A673 (cell line): ENCODE measurements around the gene PSME4. TPM values are rescaled to one million over a fixed set of nuclear protein-coding genes. Genes with fewer than 3 reads are reported as not detected.

ENCODE experiments used
- BruUV-seq: library from RNA; stranded (reverse); fragments of 400-500 nt; replicated peaks from 2 replicates; lab custom pipeline; 2021; lab: Mats Ljungman, UMichigan
- CTCF ChIA-PET: fragments of 300-600 bp; sonication (Branson Sonifier 250); formaldehyde crosslinking; loops from one replicate; lab custom pipeline; 2022; ENCODE audit warnings: antibody characterized with exemption; lab: Charles Lee
- POLR2A ChIA-PET: fragments of 300-600 bp; sonication (Branson Sonifier 250); formaldehyde crosslinking; loops from one replicate; lab custom pipeline; 2022; ENCODE audit warnings: antibody characterized with exemption; ENCODE audit not compliant: low non-redundant PET; lab: Charles Lee
- DNase-seq: peaks from one replicate; pipeline ENCODE4 v3.0.0-alpha.2; 2015; ENCODE audit warnings: low spot score
- H3K27ac ChIP-seq: fragments of 200-600 bp; sonication (generic); 2 replicates; pipeline ENCODE4 v1.5.1; 2016; ENCODE audit warnings: mixed run types, low read depth, mild to moderate bottlenecking, mixed read lengths, antibody characterized with exemption, low read length; ENCODE audit not compliant: poor library complexity, severe bottlenecking
- H3K27me3 ChIP-seq: fragments of 200-600 bp; sonication (generic); replicated peaks from 2 replicates; pipeline ENCODE4 v1.6.1; 2017; ENCODE audit warnings: mixed run types, low read depth, mild to moderate bottlenecking, mixed read lengths, antibody characterized with exemption, low read length; ENCODE audit not compliant: insufficient read depth, poor library complexity
- H3K36me3 ChIP-seq: fragments of 200-600 bp; sonication (generic); 2 replicates; pipeline ENCODE4 v1.6.1; 2016; ENCODE audit warnings: mixed run types, mild to moderate bottlenecking, mixed read lengths, antibody characterized with exemption, low read length; ENCODE audit not compliant: insufficient read depth, poor library complexity, severe bottlenecking
- H3K4me1 ChIP-seq: fragments of 200-600 bp; sonication (generic); 2 replicates; pipeline ENCODE4 v1.6.1; 2017; ENCODE audit warnings: mixed run types, mild to moderate bottlenecking, mixed read lengths, antibody characterized with exemption, low read length; ENCODE audit not compliant: insufficient read depth, poor library complexity, severe bottlenecking
- H3K4me3 ChIP-seq: fragments of 200-600 bp; sonication (generic); 2 replicates; pipeline ENCODE4 v1.5.1; 2016; ENCODE audit warnings: low read depth, mixed run types, mild to moderate bottlenecking, mixed read lengths, low read length; ENCODE audit not compliant: poor library complexity, severe bottlenecking
- H3K9me3 ChIP-seq: fragments of 200-600 bp; sonication (generic); 2 replicates; pipeline ENCODE4 v1.6.1; 2016; ENCODE audit warnings: mixed run types, low read depth, mild to moderate bottlenecking, mixed read lengths, antibody characterized with exemption, low read length; ENCODE audit not compliant: poor library complexity, severe bottlenecking
- EZH2 ChIP-seq: fragments of 200-600 bp; sonication (generic); IDR thresholded peaks from 2 replicates; pipeline ENCODE4 v1.6.1; 2017; ENCODE audit warnings: borderline replicate concordance, low read depth, mild to moderate bottlenecking, mixed read lengths, antibody characterized with exemption, low read length; ENCODE audit not compliant: poor library complexity, severe bottlenecking
- intact Hi-C: fragments of 100-400 bp; cut with micrococcal nuclease; formaldehyde crosslinking; loops from one replicate; pipeline ENCODE4 v1.10.0; 2022; ENCODE audit not compliant: unreplicated experiment
- total RNA-seq: library from RNA; stranded (reverse); gene quantifications from 2 replicates; pipeline ENCODE4 v1.2.3, GENCODE V29; 2021
- TF ChIP-seq, protein P1 (sequence below): fragments of 300-800, 200-600 bp; sonication (generic); conservative IDR thresholded peaks from 2 replicates; pipeline ENCODE4 v1.5.1; 2017; ENCODE audit warnings: low read depth, mild to moderate bottlenecking, antibody characterized with exemption, low read length, moderate library complexity, mixed read lengths

Gene PSME4
- total RNA-seq, 1 experiment from 2014 or later: 97.6 TPM

DNA sequence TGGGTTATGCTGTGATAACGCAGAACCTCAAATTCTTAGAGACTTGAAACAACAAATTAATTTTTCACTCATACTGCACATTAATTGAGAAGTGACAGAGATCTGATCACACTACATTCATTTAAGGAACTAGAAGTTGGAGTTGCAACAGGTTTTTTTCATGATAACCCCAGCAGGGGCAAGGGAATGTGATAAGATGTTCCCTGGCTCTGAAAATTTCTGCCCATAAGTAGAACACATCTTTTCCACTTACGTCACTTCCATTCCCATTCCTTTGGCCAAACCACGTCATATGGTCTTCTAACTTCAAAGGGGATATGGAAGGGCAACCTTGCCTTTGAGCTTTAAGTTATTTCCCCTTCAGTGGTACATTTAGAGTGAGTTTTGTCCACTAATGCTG lies 29.7 kb upstream of the PSME4 start:
- H3K4me1 ChIP-seq: peaks cover 24% of the 10 kb centered on the region

DNA sequence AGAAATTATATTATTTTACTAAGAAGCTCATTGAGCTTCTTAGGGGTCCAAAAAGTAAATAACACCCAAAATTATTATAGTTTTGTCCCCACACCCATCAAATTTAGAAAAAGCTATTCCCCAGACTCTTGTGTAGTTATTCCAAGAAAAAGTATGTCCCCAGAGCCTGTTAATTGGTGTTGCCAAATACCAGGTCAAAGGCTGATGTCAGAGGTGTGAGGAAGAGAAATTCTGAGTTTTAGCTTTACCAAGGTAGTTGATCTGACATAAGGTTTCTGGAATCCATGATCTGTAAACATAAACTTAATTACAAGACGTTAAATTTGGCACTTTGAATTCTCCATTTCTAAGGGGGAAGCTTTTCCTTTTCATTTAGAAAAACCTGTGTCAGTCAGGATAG lies 29.3 kb upstream of the PSME4 start:
- no peaks in the 10 kb centered on the region for H3K9me3 ChIP-seq
- no peak overlapping the region for H3K4me3 ChIP-seq
- H3K36me3 ChIP-seq: no peaks in the 10 kb centered on the region
- ChIA-PET POLR2A (interaction anchor here (0.5 kb wide), 1 partner anchor 406 kb away, joined by 3 read pairs; no protein-coding TSS in a partner anchor), CTCF (no interaction called here)
- no TSS peak for BruUV-seq
- no peaks in the 10 kb centered on the region for H3K27me3 ChIP-seq
- no peak for TF ChIP-seq EZH2
- TF ChIP-seq, protein P1, sequence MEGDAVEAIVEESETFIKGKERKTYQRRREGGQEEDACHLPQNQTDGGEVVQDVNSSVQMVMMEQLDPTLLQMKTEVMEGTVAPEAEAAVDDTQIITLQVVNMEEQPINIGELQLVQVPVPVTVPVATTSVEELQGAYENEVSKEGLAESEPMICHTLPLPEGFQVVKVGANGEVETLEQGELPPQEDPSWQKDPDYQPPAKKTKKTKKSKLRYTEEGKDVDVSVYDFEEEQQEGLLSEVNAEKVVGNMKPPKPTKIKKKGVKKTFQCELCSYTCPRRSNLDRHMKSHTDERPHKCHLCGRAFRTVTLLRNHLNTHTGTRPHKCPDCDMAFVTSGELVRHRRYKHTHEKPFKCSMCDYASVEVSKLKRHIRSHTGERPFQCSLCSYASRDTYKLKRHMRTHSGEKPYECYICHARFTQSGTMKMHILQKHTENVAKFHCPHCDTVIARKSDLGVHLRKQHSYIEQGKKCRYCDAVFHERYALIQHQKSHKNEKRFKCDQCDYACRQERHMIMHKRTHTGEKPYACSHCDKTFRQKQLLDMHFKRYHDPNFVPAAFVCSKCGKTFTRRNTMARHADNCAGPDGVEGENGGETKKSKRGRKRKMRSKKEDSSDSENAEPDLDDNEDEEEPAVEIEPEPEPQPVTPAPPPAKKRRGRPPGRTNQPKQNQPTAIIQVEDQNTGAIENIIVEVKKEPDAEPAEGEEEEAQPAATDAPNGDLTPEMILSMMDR: no peak
- intact Hi-C loops: no loop called here
- no peak overlapping the region for H3K27ac ChIP-seq
- no peak for DNase-seq
- peaks cover 24% of the 10 kb centered on the region for H3K4me1 ChIP-seq

More for the DNA sequence above, 29.7 kb upstream of the PSME4 start:
- Histone ChIP-seq H3K4me3 (no peak overlapping the region), H3K9me3 (no peaks in the 10 kb centered on the region), H3K36me3 (no peaks in the 10 kb centered on the region), H3K27me3 (no peaks in the 10 kb centered on the region), H3K27ac (no peak overlapping the region)
- intact Hi-C loops: no loop called here
- DNase-seq: no peak
- ChIA-PET POLR2A (no interaction called here), CTCF (no interaction called here)
- BruUV-seq: no TSS peak
- TF ChIP-seq EZH2: no peak
- TF ChIP-seq, protein P1: no peak

DNA sequence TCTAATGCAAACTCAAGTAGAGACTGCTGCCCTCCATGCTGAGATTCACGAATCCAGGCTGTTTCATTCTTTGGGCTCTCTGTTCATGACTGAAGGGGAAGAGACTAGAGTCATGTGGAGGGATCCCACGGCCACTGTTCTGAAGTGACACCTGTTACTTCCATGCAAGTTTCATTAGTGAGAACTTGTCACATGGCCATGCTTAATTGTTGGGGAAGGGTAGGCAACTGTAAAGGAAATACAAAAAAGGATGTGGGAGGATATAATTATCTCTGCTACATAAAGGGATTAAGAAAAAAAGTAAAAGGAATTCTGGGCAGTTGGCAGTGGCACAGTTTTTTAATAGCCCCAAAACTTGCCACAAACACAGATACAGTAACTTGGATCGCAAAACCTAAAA lies 28.0 kb upstream of the PSME4 start:
- peak; percentile 70 for DNase-seq
- intact Hi-C loops: no loop called here
- Histone ChIP-seq H3K9me3 (no peaks in the 10 kb centered on the region), H3K27me3 (no peaks in the 10 kb centered on the region), H3K27ac (peak overlapping the region; percentile 65), H3K4me1 (peaks cover 24% of the 10 kb centered on the region), H3K36me3 (no peaks in the 10 kb centered on the region), H3K4me3 (no peak overlapping the region)
- ChIA-PET CTCF (no interaction called here), POLR2A (no interaction called here)
- TF ChIP-seq, protein P1: no peak
- no peak for TF ChIP-seq EZH2
- BruUV-seq: no TSS peak
